Activated naive CD8-positive, alpha-beta T cell treated with anti-CD3 and anti-CD28 coated beads for 36 hours (primary cell): ENCODE measurements around the gene ADH6. TPM values are rescaled to one million over a fixed set of nuclear protein-coding genes. Genes with fewer than 3 reads are reported as not detected.

Source experiments
- DNase-seq: peaks from one replicate; pipeline ENCODE4 v3.0.0; 2021
- H3K27ac Mint-ChIP-seq: one replicate; pipeline ENCODE4 v1.8.0; 2022; ENCODE audit warnings: mild to moderate bottlenecking, moderate library complexity, mixed read lengths
- H3K27me3 Mint-ChIP-seq: one replicate; pipeline ENCODE4 v1.8.0; 2022; ENCODE audit warnings: mild to moderate bottlenecking, mixed read lengths
- H3K36me3 Mint-ChIP-seq: one replicate; pipeline ENCODE4 v1.8.0; 2021; ENCODE audit warnings: mild to moderate bottlenecking, mixed read lengths
- H3K4me1 Mint-ChIP-seq: one replicate; pipeline ENCODE4 v1.8.0; 2021; ENCODE audit warnings: mixed read lengths
- H3K4me3 Mint-ChIP-seq: one replicate; pipeline ENCODE4 v1.8.0; 2022; ENCODE audit warnings: mild to moderate bottlenecking, moderate library complexity, mixed read lengths
- H3K9me3 Mint-ChIP-seq: one replicate; pipeline ENCODE4 v1.8.0; 2022; ENCODE audit warnings: mixed read lengths
- total RNA-seq, 2 experiments: library from RNA; stranded (reverse); gene quantifications; one replicate each; pipeline ENCODE4 v1.2.3, GENCODE V29; 2021

Gene ADH6
- total RNA-seq, 2 experiments from 2014 or later: not detected

GRCh38 chr4:99161373-99162099 lies 57.5 kb downstream of the ADH6 start:
- DNase-seq: no peak
- Mint-ChIP-seq H3K9me3 (no peaks in the 10 kb centered on the region), H3K36me3 (no peaks in the 10 kb centered on the region), H3K4me3 (no peak overlapping the region), H3K27ac (no peak overlapping the region), H3K27me3 (no peaks in the 10 kb centered on the region), H3K4me1 (no peaks in the 10 kb centered on the region)

DNA sequence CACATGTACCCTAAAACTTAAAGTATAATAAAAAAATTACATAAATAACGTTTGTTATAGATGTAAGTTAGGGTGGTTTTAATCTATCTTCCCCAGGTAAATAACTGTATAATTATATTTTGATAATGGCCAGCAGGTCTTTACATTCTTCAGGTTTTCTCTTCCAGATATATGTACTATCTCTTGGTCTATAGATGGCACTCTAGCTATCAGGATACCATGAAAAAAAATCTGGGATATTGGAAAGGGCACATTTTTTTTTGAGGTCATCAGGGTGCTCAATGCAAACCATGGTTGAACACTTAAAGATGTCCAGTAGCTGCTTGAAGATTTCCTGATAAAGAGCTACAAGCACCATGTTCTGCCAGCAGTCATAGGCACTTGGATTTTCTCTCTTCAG lies 59.3 kb downstream of the ADH6 start:
- H3K36me3 Mint-ChIP-seq: no peaks in the 10 kb centered on the region
- no peak overlapping the region for H3K27ac Mint-ChIP-seq
- H3K4me1 Mint-ChIP-seq: no peaks in the 10 kb centered on the region
- H3K4me3 Mint-ChIP-seq: no peak overlapping the region
- H3K9me3 Mint-ChIP-seq: no peaks in the 10 kb centered on the region
- no peak for DNase-seq
- no peaks in the 10 kb centered on the region for H3K27me3 Mint-ChIP-seq

DNA sequence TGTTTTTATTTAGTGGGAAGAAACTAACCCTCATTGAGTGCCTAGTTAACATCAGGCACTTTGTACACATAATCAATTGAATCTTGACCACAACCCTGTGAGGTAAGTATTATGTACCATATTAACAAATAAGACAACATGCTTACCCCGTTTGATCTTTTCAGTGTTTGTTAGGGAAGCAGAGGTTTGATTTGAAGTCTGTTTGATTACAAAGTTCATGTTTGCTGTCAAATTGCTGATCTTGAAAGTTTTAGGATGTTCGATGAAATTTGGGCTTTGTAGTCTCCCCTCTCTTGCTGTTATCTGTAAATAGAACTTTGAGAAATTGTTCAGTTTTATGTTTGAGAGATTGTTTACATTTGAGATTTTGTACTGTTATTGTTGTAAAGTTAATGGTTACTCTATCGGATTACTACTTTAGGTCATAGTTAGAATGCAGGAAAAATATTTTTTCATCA lies 61.5 kb downstream of the ADH6 start:
- no peak overlapping the region for H3K4me3 Mint-ChIP-seq
- H3K4me1 Mint-ChIP-seq: no peaks in the 10 kb centered on the region
- H3K27me3 Mint-ChIP-seq: no peaks in the 10 kb centered on the region
- H3K9me3 Mint-ChIP-seq: no peaks in the 10 kb centered on the region
- DNase-seq: no peak
- no peaks in the 10 kb centered on the region for H3K36me3 Mint-ChIP-seq
- H3K27ac Mint-ChIP-seq: no peak overlapping the region

DNA sequence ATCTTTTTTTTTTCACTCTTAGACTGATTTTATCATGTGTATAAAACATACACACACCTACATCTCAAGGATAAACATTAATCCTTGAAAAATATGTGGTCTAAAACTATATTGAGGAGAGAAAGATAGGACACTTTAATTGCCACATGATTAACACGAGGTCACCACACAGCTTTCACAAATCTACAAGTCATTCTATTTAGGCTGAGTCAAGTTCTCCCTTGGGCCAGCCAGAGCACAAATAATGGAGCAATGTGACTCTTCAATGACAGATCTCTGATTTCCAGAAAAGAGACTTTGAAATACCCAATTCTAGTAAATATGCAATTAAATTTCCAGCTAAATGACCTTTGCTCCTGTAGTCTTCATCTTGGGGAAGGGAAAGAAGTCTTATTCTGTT lies 62.1 kb downstream of the ADH6 start:
- H3K36me3 Mint-ChIP-seq: no peaks in the 10 kb centered on the region
- no peaks in the 10 kb centered on the region for H3K9me3 Mint-ChIP-seq
- no peaks in the 10 kb centered on the region for H3K27me3 Mint-ChIP-seq
- H3K4me3 Mint-ChIP-seq: no peak overlapping the region
- no peak for DNase-seq
- H3K27ac Mint-ChIP-seq: no peak overlapping the region
- H3K4me1 Mint-ChIP-seq: no peaks in the 10 kb centered on the region

- Mint-ChIP-seq H3K36me3 (no peaks in the 10 kb centered on the region), H3K4me1 (peaks cover under 1% of the 10 kb centered on the region), H3K27ac (no peak overlapping the region), H3K9me3 (peaks cover 2% of the 10 kb centered on the region), H3K4me3 (no peak overlapping the region), H3K27me3 (no peaks in the 10 kb centered on the region)
- no peak for DNase-seq
Measured at GRCh38 chr4:99154658-99155342, 64.2 kb downstream of the ADH6 start.

Other genes starting within 250 kb of the ADH6 start
- 10 to 100 TPM; 68.7 to 71.5 TPM for gene METAP1, start 223.5 kb downstream of the ADH6 start, total RNA-seq
- gene ADH5, start 130.5 kb downstream of the ADH6 start, total RNA-seq: 100 to 1,000 TPM; 115 to 121 TPM
- gene ADH4, start 74.9 kb downstream of the ADH6 start, total RNA-seq: not detected
- not detected for gene ADH1A, start 71.7 kb upstream of the ADH6 start, total RNA-seq
- not detected for gene ADH1B, start 102.2 kb upstream of the ADH6 start, total RNA-seq
- gene ADH1C, start 133.5 kb upstream of the ADH6 start, total RNA-seq: not detected
- gene ADH7, start 216.1 kb upstream of the ADH6 start, total RNA-seq: not detected